Skeletal muscle satellite cell (primary cell): Measurements from ENCODE around the gene SNAP25.

Source experiments
- H3K27me3 ChIP-seq: 2 replicates; pipeline ENCODE4 v1.7.0; 2013; ENCODE audit warnings: low read length; ENCODE audit not compliant: control insufficient read depth, insufficient read depth
- H3K36me3 ChIP-seq: 2 replicates; pipeline ENCODE4 v1.7.0; 2013; ENCODE audit warnings: mild to moderate bottlenecking, control low read depth, low read length; ENCODE audit not compliant: insufficient read depth
- H3K4me1 ChIP-seq: 2 replicates; pipeline ENCODE4 v1.7.0; 2013; ENCODE audit warnings: low read length; ENCODE audit not compliant: control insufficient read depth, insufficient read depth
- H3K4me2 ChIP-seq: 2 replicates; pipeline ENCODE4 v1.7.0; 2013; ENCODE audit warnings: mild to moderate bottlenecking, low read length
- H3K4me3 ChIP-seq: 2 replicates; pipeline ENCODE4 v1.7.0; 2013; ENCODE audit warnings: low read length
- H3K9ac ChIP-seq: 2 replicates; pipeline ENCODE4 v1.7.0; 2013; ENCODE audit warnings: mild to moderate bottlenecking, low read depth, low read length, moderate library complexity
- H3K9me3 ChIP-seq: replicated peaks from 2 replicates; pipeline ENCODE4 v1.7.0; 2013; ENCODE audit warnings: mild to moderate bottlenecking, control low read depth, low read length

Gene SNAP25

GRCh38 chr20:10180651-10181235 is 37.9 kb upstream of the SNAP25 start:
- Histone ChIP-seq H3K36me3 (no peaks in the 10 kb centered on the region), H3K9me3 (no peaks in the 10 kb centered on the region), H3K4me3 (no peak overlapping the region), H3K4me2 (no peak overlapping the region), H3K9ac (no peak overlapping the region), H3K27me3 (peaks cover 16% of the 10 kb centered on the region), H3K4me1 (no peaks in the 10 kb centered on the region)

- H3K4me2 ChIP-seq = no peak overlapping the region
- H3K9me3 ChIP-seq = no peaks in the 10 kb centered on the region
- H3K4me3 ChIP-seq = no peak overlapping the region
- H3K9ac ChIP-seq = no peak overlapping the region
- H3K36me3 ChIP-seq = no peaks in the 10 kb centered on the region
- peaks cover 2% of the 10 kb centered on the region for H3K27me3 ChIP-seq
- H3K4me1 ChIP-seq = no peaks in the 10 kb centered on the region
These were observed 32.7 kb upstream of the SNAP25 start for GRCh38 chr20:10185741-10186558.

- Histone ChIP-seq H3K9me3 (no peaks in the 10 kb centered on the region), H3K36me3 (no peaks in the 10 kb centered on the region), H3K4me2 (no peak overlapping the region), H3K4me3 (no peak overlapping the region), H3K4me1 (no peaks in the 10 kb centered on the region), H3K9ac (no peak overlapping the region), H3K27me3 (peaks cover 9% of the 10 kb centered on the region)
These were observed 28.2 kb upstream of the SNAP25 start for GRCh38 chr20:10190456-10190855.

GRCh38 chr20:10192171-10192570 is 26.5 kb upstream of the SNAP25 start:
- peaks cover 9% of the 10 kb centered on the region for H3K27me3 ChIP-seq
- no peak overlapping the region for H3K9ac ChIP-seq
- no peaks in the 10 kb centered on the region for H3K4me1 ChIP-seq
- H3K36me3 ChIP-seq = no peaks in the 10 kb centered on the region
- H3K4me2 ChIP-seq = no peak overlapping the region
- H3K4me3 ChIP-seq = no peak overlapping the region
- no peaks in the 10 kb centered on the region for H3K9me3 ChIP-seq

- no peaks in the 10 kb centered on the region for H3K36me3 ChIP-seq
- no peak overlapping the region for H3K4me2 ChIP-seq
- no peak overlapping the region for H3K4me3 ChIP-seq
- H3K27me3 ChIP-seq = peaks cover 9% of the 10 kb centered on the region
- no peak overlapping the region for H3K9ac ChIP-seq
- no peaks in the 10 kb centered on the region for H3K4me1 ChIP-seq
- H3K9me3 ChIP-seq = no peaks in the 10 kb centered on the region
These were observed 24.5 kb upstream of the SNAP25 start for GRCh38 chr20:10194166-10194565.

- Histone ChIP-seq H3K4me2 (no peak overlapping the region), H3K9me3 (no peaks in the 10 kb centered on the region), H3K27me3 (no peaks in the 10 kb centered on the region), H3K9ac (no peak overlapping the region), H3K36me3 (no peaks in the 10 kb centered on the region), H3K4me1 (no peaks in the 10 kb centered on the region), H3K4me3 (no peak overlapping the region)
These were observed 18.3 kb upstream of the SNAP25 start for GRCh38 chr20:10200330-10200729.

- Histone ChIP-seq H3K9me3 (no peaks in the 10 kb centered on the region), H3K27me3 (no peaks in the 10 kb centered on the region), H3K36me3 (no peaks in the 10 kb centered on the region)
These were observed 17.2 kb upstream of the SNAP25 start for GRCh38 chr20:10201321-10201870.

GRCh38 chr20:10209091-10209490 is 9.5 kb upstream of the SNAP25 start:
- Histone ChIP-seq H3K9ac (no peak overlapping the region), H3K4me3 (no peak overlapping the region)

More at GRCh38 chr20:10201321-10201870, 17.2 kb upstream of the SNAP25 start:
- Histone ChIP-seq H3K9ac (no peak overlapping the region), H3K4me2 (no peak overlapping the region), H3K4me3 (no peak overlapping the region), H3K4me1 (no peaks in the 10 kb centered on the region)

GRCh38 chr20:10213526-10213925 is 5.1 kb upstream of the SNAP25 start:
- no peaks in the 10 kb centered on the region for H3K36me3 ChIP-seq
- H3K4me1 ChIP-seq = peaks cover 8% of the 10 kb centered on the region
- no peak overlapping the region for H3K9ac ChIP-seq
- H3K9me3 ChIP-seq = no peaks in the 10 kb centered on the region
- H3K27me3 ChIP-seq = peaks cover 47% of the 10 kb centered on the region
- H3K4me2 ChIP-seq = no peak overlapping the region
- no peak overlapping the region for H3K4me3 ChIP-seq

More at GRCh38 chr20:10209091-10209490, 9.5 kb upstream of the SNAP25 start:
- Histone ChIP-seq H3K36me3 (no peaks in the 10 kb centered on the region), H3K4me1 (no peaks in the 10 kb centered on the region), H3K9me3 (no peaks in the 10 kb centered on the region), H3K4me2 (no peak overlapping the region), H3K27me3 (peaks cover 23% of the 10 kb centered on the region)

GRCh38 chr20:10216146-10216791 is 2.4 kb upstream of the SNAP25 start:
- H3K4me2 ChIP-seq = no peak overlapping the region
- no peaks in the 10 kb centered on the region for H3K36me3 ChIP-seq
- peaks cover 14% of the 10 kb centered on the region for H3K4me1 ChIP-seq
- no peak overlapping the region for H3K4me3 ChIP-seq
- peaks cover 52% of the 10 kb centered on the region for H3K27me3 ChIP-seq
- no peak overlapping the region for H3K9ac ChIP-seq
- no peaks in the 10 kb centered on the region for H3K9me3 ChIP-seq

GRCh38 chr20:10217721-10218410 is 764 bp upstream of the SNAP25 start:
- Histone ChIP-seq H3K4me3 (peak overlapping the region; percentile 53), H3K27me3 (peaks cover 61% of the 10 kb centered on the region), H3K4me1 (peaks cover 14% of the 10 kb centered on the region), H3K9me3 (no peaks in the 10 kb centered on the region), H3K4me2 (peak overlapping the region; percentile 60), H3K36me3 (no peaks in the 10 kb centered on the region), H3K9ac (peak overlapping the region; percentile 63)
